Measurements from ENCODE around the gene SYT8.

DNA sequence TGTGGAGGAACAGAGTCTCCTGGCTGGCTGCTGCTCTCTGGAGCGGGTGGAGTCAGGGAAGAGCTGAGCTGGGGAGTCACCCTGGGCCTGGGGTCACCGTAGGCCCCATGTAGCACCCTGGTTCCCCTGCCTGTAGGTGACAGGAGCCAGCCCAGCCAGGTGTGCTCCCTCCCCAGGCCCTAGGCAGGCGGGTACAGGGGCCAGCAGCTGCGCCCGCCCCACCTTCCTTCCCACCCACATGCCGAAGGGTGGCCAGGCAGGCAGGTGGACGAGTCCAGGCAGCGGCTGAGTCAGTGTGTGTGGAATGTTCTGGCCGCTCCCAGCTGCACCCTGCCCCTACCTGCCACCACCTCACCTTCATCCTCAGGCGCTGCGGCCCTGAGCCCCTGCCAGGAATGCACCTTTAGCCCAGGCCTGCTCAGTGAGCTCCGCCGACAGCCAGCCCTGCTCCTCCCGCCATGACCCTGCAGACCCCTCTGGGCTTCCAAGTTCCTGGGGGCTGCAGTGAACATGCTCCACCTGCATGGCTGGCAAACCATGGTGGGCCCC is 654 bp upstream of the SYT8 start:
- TF ChIP-seq GATA3 (IDR thresholded peaks at IDR 0.05; ENCODE audit: low read depth, low read length) (no peak), GATA2 (IDR thresholded peaks at IDR 0.05; ENCODE audit: low read depth, low read length) (no peak)
